Parathyroid adenoma (tissue), 2 donors: ENCODE data around the gene KLHL21.

Source experiments
- H2AFZ ChIP-seq: fragments of 300-600 bp; sonication (generic); one replicate; pipeline ENCODE4 v1.7.0; 2017; ENCODE audit warnings: antibody characterized with exemption, mild to moderate bottlenecking
- H3K27ac ChIP-seq: fragments of 300-600 bp; sonication (generic); one replicate; pipeline ENCODE4 v1.7.0; 2017
- H3K27me3 ChIP-seq: fragments of 300-600 bp; sonication (generic); one replicate; pipeline ENCODE4 v1.7.0; 2017; ENCODE audit warnings: low read length; ENCODE audit not compliant: control insufficient read depth, insufficient read depth
- H3K36me3 ChIP-seq: fragments of 300-600 bp; sonication (generic); one replicate; pipeline ENCODE4 v1.7.0; 2017; ENCODE audit warnings: low read length; ENCODE audit not compliant: control insufficient read depth, insufficient read depth
- H3K4me1 ChIP-seq: fragments of 300-600 bp; sonication (generic); one replicate; pipeline ENCODE4 v1.7.0; 2017; ENCODE audit warnings: control low read depth
- H3K4me2 ChIP-seq: fragments of 300-600 bp; sonication (generic); one replicate; pipeline ENCODE4 v1.7.0; 2017; ENCODE audit warnings: low read length
- H3K4me3 ChIP-seq: fragments of 300-600 bp; sonication (generic); one replicate; pipeline ENCODE4 v1.7.0; 2017; ENCODE audit warnings: low read depth, low read length
- H3K79me2 ChIP-seq: fragments of 300-600 bp; sonication (generic); one replicate; pipeline ENCODE4 v1.7.0; 2017; ENCODE audit warnings: control low read depth
- H3K9ac ChIP-seq: fragments of 300-600 bp; sonication (generic); one replicate; pipeline ENCODE4 v1.7.0; 2017; ENCODE audit warnings: mild to moderate bottlenecking
- H3K9me3 ChIP-seq: fragments of 300-600 bp; sonication (generic); one replicate; pipeline ENCODE4 v1.7.0; 2017; ENCODE audit warnings: low read length; ENCODE audit not compliant: control insufficient read depth
- CTCF ChIP-seq: fragments of 300-600 bp; sonication (generic); IDR thresholded peaks from one replicate; pipeline ENCODE4 v1.7.0; 2017; ENCODE audit warnings: antibody characterized with exemption, mild to moderate bottlenecking
- donor health status: primary hyperparathyroidism.

The KLHL21 gene

GRCh38 chr1:6594977-6595740 lies 7.5 kb downstream of the KLHL21 start:
- Histone ChIP-seq H3K27ac (no peak overlapping the region), H2AFZ (no peak overlapping the region), H3K4me1 (peaks cover under 1% of the 10 kb centered on the region), H3K27me3 (no peaks in the 10 kb centered on the region), H3K79me2 (peaks cover 10% of the 10 kb centered on the region), H3K36me3 (no peaks in the 10 kb centered on the region), H3K9ac (no peak overlapping the region), H3K4me3 (no peak overlapping the region), H3K9me3 (no peaks in the 10 kb centered on the region), H3K4me2 (no peak overlapping the region)
- no peak for TF ChIP-seq CTCF

- H3K36me3 ChIP-seq: no peaks in the 10 kb centered on the region
- TF ChIP-seq CTCF: no peak
- H3K27ac ChIP-seq: no peak overlapping the region
- H2AFZ ChIP-seq: no peak overlapping the region
- no peaks in the 10 kb centered on the region for H3K27me3 ChIP-seq
- H3K4me2 ChIP-seq: no peak overlapping the region
- H3K9ac ChIP-seq: no peak overlapping the region
- H3K9me3 ChIP-seq: no peaks in the 10 kb centered on the region
- H3K79me2 ChIP-seq: peaks cover 7% of the 10 kb centered on the region
- no peak overlapping the region for H3K4me3 ChIP-seq
- H3K4me1 ChIP-seq: no peaks in the 10 kb centered on the region
These were observed 8.9 kb downstream of the KLHL21 start for GRCh38 chr1:6593810-6594209.

GRCh38 chr1:6592865-6593593 lies 9.6 kb downstream of the KLHL21 start:
- Histone ChIP-seq H3K36me3 (no peaks in the 10 kb centered on the region), H3K4me1 (no peaks in the 10 kb centered on the region), H3K9ac (no peak overlapping the region), H2AFZ (no peak overlapping the region), H3K4me2 (no peak overlapping the region), H3K27me3 (no peaks in the 10 kb centered on the region), H3K79me2 (peaks cover 7% of the 10 kb centered on the region), H3K27ac (no peak overlapping the region), H3K4me3 (no peak overlapping the region), H3K9me3 (no peaks in the 10 kb centered on the region)
- no peak for TF ChIP-seq CTCF

GRCh38 chr1:6592441-6592840 lies 10.2 kb downstream of the KLHL21 start:
- no peak overlapping the region for H3K27ac ChIP-seq
- H3K79me2 ChIP-seq: peaks cover 4% of the 10 kb centered on the region
- no peaks in the 10 kb centered on the region for H3K4me1 ChIP-seq
- TF ChIP-seq CTCF: no peak
- no peak overlapping the region for H3K9ac ChIP-seq
- H3K36me3 ChIP-seq: no peaks in the 10 kb centered on the region
- H3K9me3 ChIP-seq: no peaks in the 10 kb centered on the region
- no peak overlapping the region for H2AFZ ChIP-seq
- H3K4me3 ChIP-seq: no peak overlapping the region
- H3K4me2 ChIP-seq: no peak overlapping the region
- no peaks in the 10 kb centered on the region for H3K27me3 ChIP-seq
